HG02938 (cell line): ENCODE data around the gene LMO1.

ENCODE experiments used
- ATAC-seq: cut with Tn5 transposase; IDR thresholded peaks from one replicate; pipeline ENCODE4 v1.9.1; 2021; ENCODE audit warnings: mild to moderate bottlenecking, moderate library complexity; ENCODE audit not compliant: unreplicated experiment

LMO1 gene

GRCh38 chr11:8249482-8249881 is 14.2 kb downstream of the LMO1 start:
- no peak for ATAC-seq

GRCh38 chr11:8248786-8249185 is 14.9 kb downstream of the LMO1 start:
- ATAC-seq = no peak

- no peak for ATAC-seq
Observed at GRCh38 chr11:8247312-8247711, 16.4 kb downstream of the LMO1 start.

- no peak for ATAC-seq
Observed at GRCh38 chr11:8243458-8243857, 20.2 kb downstream of the LMO1 start.

- no peak for ATAC-seq
Observed at GRCh38 chr11:8242499-8243280, 21.0 kb downstream of the LMO1 start.

GRCh38 chr11:8242118-8242475 is 21.6 kb downstream of the LMO1 start:
- no peak for ATAC-seq

- ATAC-seq = no peak
Observed at GRCh38 chr11:8241373-8242117, 22.1 kb downstream of the LMO1 start.

- no peak for ATAC-seq
Observed at GRCh38 chr11:8239536-8240228, 24.0 kb downstream of the LMO1 start.

- no peak for ATAC-seq
Observed at GRCh38 chr11:8239040-8239439, 24.6 kb downstream of the LMO1 start.

GRCh38 chr11:8237453-8237852 is 26.2 kb downstream of the LMO1 start:
- ATAC-seq = no peak

- no peak for ATAC-seq
Observed at GRCh38 chr11:8235925-8236324, 27.8 kb downstream of the LMO1 start.

- ATAC-seq = no peak
Observed at GRCh38 chr11:8234910-8235309, 28.8 kb downstream of the LMO1 start.

- ATAC-seq = no peak
Observed at GRCh38 chr11:8234425-8234821, 29.3 kb downstream of the LMO1 start.

GRCh38 chr11:8233691-8234424 is 29.8 kb downstream of the LMO1 start:
- no peak for ATAC-seq

GRCh38 chr11:8232849-8233606 is 30.6 kb downstream of the LMO1 start:
- no peak for ATAC-seq

- ATAC-seq = no peak
Observed at GRCh38 chr11:8232414-8232813, 31.3 kb downstream of the LMO1 start.

- no peak for ATAC-seq
Observed at GRCh38 chr11:8231979-8232378, 31.7 kb downstream of the LMO1 start.

GRCh38 chr11:8230921-8231847 is 32.5 kb downstream of the LMO1 start:
- no peak for ATAC-seq

- ATAC-seq = no peak
Observed at GRCh38 chr11:8230178-8230859, 33.4 kb downstream of the LMO1 start.
